ENCODE data around the gene ARID5B.

Gene ARID5B

GRCh38 chr10:61906562-61906901 lies 5.0 kb downstream of the ARID5B start:
- no peak for DNase-seq

- DNase-seq = no peak
Observed at GRCh38 chr10:61907011-61907410, 5.5 kb downstream of the ARID5B start.

GRCh38 chr10:61907587-61907986 lies 6.1 kb downstream of the ARID5B start:
- no peak for DNase-seq

GRCh38 chr10:61910226-61910805 lies 8.8 kb downstream of the ARID5B start:
- no peak for DNase-seq

GRCh38 chr10:61910894-61911293 lies 9.4 kb downstream of the ARID5B start:
- no peak for DNase-seq

- DNase-seq = no peak
Observed at GRCh38 chr10:61911425-61911824, 9.9 kb downstream of the ARID5B start.

GRCh38 chr10:61912981-61913380 lies 11.5 kb downstream of the ARID5B start:
- no peak for DNase-seq

GRCh38 chr10:61918140-61918539 lies 16.6 kb downstream of the ARID5B start:
- DNase-seq = no peak

GRCh38 chr10:61918989-61919388 lies 17.5 kb downstream of the ARID5B start:
- no peak for DNase-seq

- DNase-seq = no peak
Observed at GRCh38 chr10:61919646-61920215, 18.2 kb downstream of the ARID5B start.

GRCh38 chr10:61921143-61921542 lies 19.6 kb downstream of the ARID5B start:
- DNase-seq = no peak

GRCh38 chr10:61923210-61923949 lies 21.9 kb downstream of the ARID5B start:
- no peak for DNase-seq

GRCh38 chr10:61923950-61924274 lies 22.4 kb downstream of the ARID5B start:
- DNase-seq = no peak

- DNase-seq = no peak
Observed at GRCh38 chr10:61929555-61929954, 28.1 kb downstream of the ARID5B start.

- no peak for DNase-seq
Observed at GRCh38 chr10:61931620-61932332, 30.3 kb downstream of the ARID5B start.

- no peak for DNase-seq
Observed at GRCh38 chr10:61933859-61934555, 32.5 kb downstream of the ARID5B start.

- DNase-seq = no peak
Observed at GRCh38 chr10:61935077-61935476, 33.6 kb downstream of the ARID5B start.

- DNase-seq = no peak
Observed at GRCh38 chr10:61936770-61937169, 35.3 kb downstream of the ARID5B start.

GRCh38 chr10:61937631-61938351 lies 36.3 kb downstream of the ARID5B start:
- DNase-seq = peak; percentile 17

- DNase-seq = no peak
Observed at GRCh38 chr10:61939902-61940301, 38.4 kb downstream of the ARID5B start.

- DNase-seq = no peak
Observed at GRCh38 chr10:61941202-61941681, 39.7 kb downstream of the ARID5B start.

- no peak for DNase-seq
Observed at GRCh38 chr10:61942604-61943461, 41.3 kb downstream of the ARID5B start.
